CD4-positive, alpha-beta T cell treated with Interleukin-15 for 1 hour (primary cell): ENCODE results near the gene PCK2.

Source experiments
- DNase-seq: peaks from one replicate; pipeline ENCODE4 v3.0.0-alpha.2; 2020

The PCK2 gene

GRCh38 chr14:24139272-24139934 lies 45.3 kb downstream of the PCK2 start:
- no peak for DNase-seq

GRCh38 chr14:24141097-24141880 lies 47.2 kb downstream of the PCK2 start, which contains the start of gene EMC9:
TSS of gene EMC9 (minus strand) at chr14:24141591. CDS start at chr14:24141304, 287 bp downstream.
- DNase-seq: peak; percentile 99

GRCh38 chr14:24143511-24143910 lies 49.4 kb downstream of the PCK2 start:
- no peak for DNase-seq

DNA sequence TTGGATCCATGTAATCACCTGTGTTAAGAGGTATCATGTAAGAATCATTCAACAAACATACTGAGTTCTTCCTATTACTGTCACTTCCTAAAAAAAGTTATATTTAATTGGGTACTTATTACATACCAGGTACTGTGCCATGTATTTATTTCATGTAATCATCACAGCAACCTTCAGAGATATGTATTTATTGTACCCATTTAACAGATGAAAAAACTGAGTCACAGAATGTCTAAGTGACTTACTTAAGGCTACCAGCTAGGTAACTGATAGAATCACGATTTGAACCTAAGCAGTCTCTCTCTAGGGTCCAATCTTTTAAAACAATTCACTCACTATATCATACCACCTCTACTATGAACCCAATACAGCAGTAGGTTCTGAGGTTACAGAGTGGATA lies 50.3 kb downstream of the PCK2 start:
- DNase-seq: no peak

DNA sequence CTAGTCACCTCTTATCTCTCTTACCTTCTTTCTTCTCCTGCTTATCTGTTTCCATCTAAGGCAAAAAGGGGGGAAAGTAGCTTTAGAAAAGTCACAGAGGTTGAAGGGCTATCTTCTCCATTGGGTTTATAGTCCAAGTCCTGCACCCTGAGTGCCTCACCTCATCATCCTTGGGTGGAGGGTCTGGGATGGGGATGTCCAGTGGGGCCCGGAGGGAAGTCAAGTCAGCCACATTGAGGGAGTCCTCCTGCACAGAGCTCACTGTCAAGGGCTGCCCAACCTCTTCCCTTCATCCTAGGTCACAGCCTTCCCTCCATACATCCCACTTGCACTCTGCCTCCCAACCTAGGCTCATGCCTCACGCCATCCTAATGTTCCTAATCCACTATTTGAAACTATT lies 51.1 kb downstream of the PCK2 start:
- no peak for DNase-seq

DNA sequence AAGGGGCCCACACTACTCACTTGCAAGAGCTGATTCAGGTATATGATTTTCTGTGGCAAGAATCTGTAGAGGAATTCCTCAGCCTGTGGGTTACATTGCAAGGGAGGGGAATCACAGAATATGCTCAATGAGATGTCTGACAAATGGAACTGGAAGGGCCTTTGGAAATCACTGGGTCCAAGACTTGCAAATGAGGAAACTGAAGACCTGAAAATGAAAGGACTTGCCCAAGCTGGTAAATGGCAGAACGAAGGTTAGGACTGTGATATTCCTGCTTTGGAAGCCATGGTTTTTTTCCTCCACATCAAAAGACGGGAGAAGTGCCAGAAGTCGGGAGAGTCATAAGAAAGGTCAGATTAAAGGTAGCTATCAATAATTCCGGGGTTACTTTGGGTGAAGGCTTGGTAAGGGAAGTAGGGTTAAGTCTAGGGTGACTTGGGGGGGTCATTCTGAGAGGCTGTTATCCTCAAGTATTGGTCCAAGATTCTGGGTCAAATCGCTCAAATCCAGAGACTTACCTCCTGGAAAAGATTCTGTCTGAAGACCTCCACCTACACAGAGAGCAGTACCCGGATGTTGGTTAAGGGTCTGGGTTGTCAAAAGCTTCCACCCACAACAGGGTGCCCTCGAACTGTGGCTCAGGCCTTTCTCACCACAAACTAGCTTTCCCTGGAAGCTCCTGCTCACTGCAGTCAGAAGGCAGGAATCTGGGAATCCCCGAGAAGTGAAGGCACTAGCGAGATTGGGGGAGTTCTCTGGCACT lies 51.8 kb downstream of the PCK2 start:
- DNase-seq: no peak

- peak; percentile 93 for DNase-seq
Observed at GRCh38 chr14:24146453-24146977, 52.4 kb downstream of the PCK2 start, which contains the start of gene PSME2. TSS of gene PSME2 (minus strand) at chr14:24146610. CDS start at chr14:24146581, 29 bp downstream.

DNA sequence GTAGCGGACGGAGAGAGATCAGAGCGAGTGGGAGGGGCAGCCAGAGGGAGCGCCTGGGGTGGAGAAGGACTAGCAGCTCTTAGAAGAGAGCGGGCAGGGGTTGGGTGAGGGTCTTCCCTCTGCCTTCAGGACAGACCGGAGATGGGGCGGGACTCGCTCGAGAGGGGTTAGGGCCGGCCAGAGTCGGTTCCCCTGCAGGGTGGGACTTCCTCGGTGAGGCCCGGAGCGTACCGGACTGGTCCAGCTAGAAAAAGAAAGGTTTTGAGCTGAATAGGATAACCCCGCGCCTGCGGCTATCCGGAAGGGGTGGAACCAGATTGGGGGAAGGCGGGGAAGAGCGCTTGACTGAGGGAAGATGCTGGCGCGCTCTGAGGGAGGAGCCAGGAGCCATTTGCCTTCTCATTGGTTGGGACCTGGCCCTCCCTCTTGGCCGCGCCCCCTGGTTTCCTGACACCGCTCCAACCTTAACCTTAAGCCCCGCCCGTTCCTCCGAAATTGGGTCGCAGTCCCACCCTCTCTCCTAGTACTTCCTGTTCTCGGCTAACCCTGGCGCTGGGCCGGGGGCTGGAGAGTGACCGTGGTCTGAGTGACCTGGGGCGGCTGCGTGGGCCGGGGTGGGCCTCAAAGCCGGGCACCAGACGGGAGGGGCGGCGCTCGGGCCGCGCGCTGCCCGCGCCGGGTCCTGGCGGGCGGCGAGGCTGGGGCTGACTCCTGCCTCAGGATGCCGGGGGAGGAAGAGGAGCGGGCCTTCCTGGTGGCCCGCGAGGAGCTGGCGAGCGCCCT lies 53.1 kb downstream of the PCK2 start, which contains the start of gene RNF31:
Gene RNF31, plus strand, starts transcription at position 521 of the 783 bp plus-strand sequence. Its CDS starts 201 bp downstream, at position 722.
- DNase-seq: peak; percentile 97

GRCh38 chr14:24147761-24148428 lies 53.8 kb downstream of the PCK2 start:
- DNase-seq: no peak

- DNase-seq: no peak
Observed at GRCh38 chr14:24149302-24149969, 55.3 kb downstream of the PCK2 start.

GRCh38 chr14:24150061-24150460 lies 56.0 kb downstream of the PCK2 start:
- DNase-seq: no peak

DNA sequence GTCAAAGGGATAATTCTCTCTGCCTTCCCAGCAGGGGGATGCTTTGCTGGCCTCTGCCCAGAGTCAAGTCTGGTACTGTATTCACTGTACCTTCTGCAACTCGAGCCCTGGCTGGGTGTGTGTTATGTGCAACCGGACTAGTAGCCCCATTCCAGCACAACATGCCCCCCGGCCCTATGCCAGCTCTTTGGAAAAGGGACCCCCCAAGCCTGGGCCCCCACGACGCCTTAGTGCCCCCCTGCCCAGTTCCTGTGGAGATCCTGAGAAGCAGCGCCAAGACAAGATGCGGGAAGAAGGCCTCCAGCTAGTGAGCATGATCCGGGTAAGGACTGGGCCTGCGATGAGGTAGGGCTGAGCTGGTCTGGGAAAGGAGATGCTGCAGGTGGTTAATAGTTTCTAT lies 56.5 kb downstream of the PCK2 start:
- DNase-seq: no peak

- no peak for DNase-seq
Observed at GRCh38 chr14:24150993-24151392, 56.9 kb downstream of the PCK2 start.

DNA sequence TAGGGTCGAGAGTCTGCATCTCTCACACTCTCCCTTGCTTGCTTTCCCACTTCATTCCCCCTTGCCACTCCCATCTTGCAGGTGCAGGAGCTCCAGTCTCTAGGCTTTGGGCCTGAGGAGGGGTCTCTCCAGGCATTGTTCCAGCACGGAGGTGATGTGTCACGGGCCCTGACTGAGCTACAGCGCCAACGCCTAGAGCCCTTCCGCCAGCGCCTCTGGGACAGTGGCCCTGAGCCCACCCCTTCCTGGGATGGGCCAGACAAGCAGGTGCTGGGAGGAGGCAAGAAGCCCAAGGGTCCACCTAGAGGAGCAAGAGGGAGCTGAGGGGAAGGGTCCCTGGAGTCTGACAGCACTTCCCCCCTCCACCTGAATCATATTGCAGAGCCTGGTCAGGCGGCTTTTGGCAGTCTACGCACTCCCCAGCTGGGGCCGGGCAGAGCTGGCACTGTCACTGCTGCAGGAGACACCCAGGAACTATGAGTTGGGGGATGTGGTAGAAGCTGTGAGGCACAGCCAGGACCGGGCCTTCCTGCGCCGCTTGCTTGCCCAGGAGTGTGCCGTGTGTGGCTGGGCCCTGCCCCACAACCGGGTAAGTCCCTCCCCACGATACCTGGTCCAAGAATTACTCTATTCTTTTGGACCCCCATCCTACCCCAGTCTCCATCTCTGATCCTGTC lies 57.4 kb downstream of the PCK2 start:
- DNase-seq: no peak
